G401 (cell line): ENCODE measurements around the gene ATL3. TPM values are rescaled to one million over a fixed set of nuclear protein-coding genes. Genes with fewer than 3 reads are reported as not detected.
"Not testable (repeated sequence)": the region's sequence is repeated elsewhere in the genome, so short reads cannot be mapped to it uniquely, and the experiment has no call there.

Experiments used
- DNase-seq: peaks from one replicate; pipeline ENCODE4 v3.0.0-alpha.2; 2015; ENCODE audit warnings: low spot score
- in situ Hi-C: cut with HindIII; loops from 2 replicates; pipeline ENCODE4 v1.10.0; 2016; ENCODE audit warnings: low sequenced_read_pairs, mixed read lengths
- total RNA-seq: library from RNA; depleted of rRNA; stranded (reverse); fragments of >200 nt; shearing (Covaris generic); gene quantifications from 2 replicates; pipeline ENCODE4 v1.2.3, GENCODE V29; 2014; rRNA removed

ATL3 gene
- total RNA-seq, 1 experiment from 2014 or later: 40.0 TPM

- DNase-seq, in situ Hi-C loops: not testable (repeated sequence)
These were observed 68.6 kb downstream of the ATL3 start for GRCh38 chr11:63602290-63603179.

GRCh38 chr11:63599211-63600122 is 71.7 kb downstream of the ATL3 start:
- in situ Hi-C loops: no loop called here

GRCh38 chr11:63598556-63598955 is 72.6 kb downstream of the ATL3 start:
- DNase-seq: no peak
- in situ Hi-C loops: no loop called here

More at GRCh38 chr11:63599211-63600122, 71.7 kb downstream of the ATL3 start:
- DNase-seq: no peak

- DNase-seq: no peak
- in situ Hi-C loops: no loop called here
These were observed 75.9 kb downstream of the ATL3 start for GRCh38 chr11:63595296-63595695.

- in situ Hi-C loops: loop anchor here (5.0 kb wide), 1 partner anchor 69 kb away; no protein-coding TSS in a partner anchor
- DNase-seq: peak; percentile 20
These were observed 78.2 kb downstream of the ATL3 start for GRCh38 chr11:63592975-63593395.

GRCh38 chr11:63590024-63590788 is 81.0 kb downstream of the ATL3 start:
- in situ Hi-C loops: loop anchor here (5.0 kb wide), 1 partner anchor 72 kb away; no protein-coding TSS in a partner anchor
- no peak for DNase-seq

- no peak for DNase-seq
- in situ Hi-C loops: no loop called here
These were observed 82.2 kb downstream of the ATL3 start for GRCh38 chr11:63589000-63589399.

GRCh38 chr11:63586451-63587166 is 84.6 kb downstream of the ATL3 start:
- in situ Hi-C loops: no loop called here
- no peak for DNase-seq

- no peak for DNase-seq
- in situ Hi-C loops: no loop called here
These were observed 87.9 kb downstream of the ATL3 start for GRCh38 chr11:63583357-63583677.

GRCh38 chr11:63581224-63581623 is 90.0 kb downstream of the ATL3 start:
- in situ Hi-C loops: not testable (repeated sequence)

GRCh38 chr11:63578882-63579281 is 92.3 kb downstream of the ATL3 start:
- in situ Hi-C loops, DNase-seq: not testable (repeated sequence)

More at GRCh38 chr11:63581224-63581623, 90.0 kb downstream of the ATL3 start:
- not testable (repeated sequence) for DNase-seq

- DNase-seq: no peak
- in situ Hi-C loops: no loop called here
These were observed 96.1 kb downstream of the ATL3 start for GRCh38 chr11:63574856-63575602.

Other genes starting within 250 kb of the ATL3 start
- not detected in 2 replicates for gene PLAAT5, start 180.2 kb downstream of the ATL3 start, total RNA-seq
- gene LGALS12, start 165.3 kb downstream of the ATL3 start, total RNA-seq: not detected in 2 replicates
- not detected in 2 replicates for gene PLAAT4, start 134.6 kb downstream of the ATL3 start, total RNA-seq
- gene PLAAT2, start 108.0 kb downstream of the ATL3 start, total RNA-seq: not detected in 2 replicates
- gene PLAAT3, start 56.9 kb downstream of the ATL3 start, total RNA-seq: 19.6 and 26.9 TPM in 2 replicates
- gene RTN3, start 10.1 kb upstream of the ATL3 start, total RNA-seq: 78.3 and 80.5 TPM in 2 replicates
- gene ZFTA, start 97.4 kb upstream of the ATL3 start, total RNA-seq: 41.1 and 42.6 TPM in 2 replicates
- gene SPINDOC, start 142.1 kb upstream of the ATL3 start, total RNA-seq: 96.4 and 96.8 TPM in 2 replicates
- 21.0 and 22.5 TPM in 2 replicates for gene MARK2, start 167.7 kb upstream of the ATL3 start, total RNA-seq
- gene RCOR2, start 245.8 kb upstream of the ATL3 start, total RNA-seq: 53.3 and 54.9 TPM in 2 replicates